ENCODE results near the gene ST6GAL1. TPM values are rescaled to one million over a fixed set of nuclear protein-coding genes. Genes with fewer than 3 reads are reported as not detected.
"Not testable (repeated sequence)": the region's sequence is repeated elsewhere in the genome, so short reads cannot be mapped to it uniquely, and the experiment has no call there.

ST6GAL1 gene
- 100 to 1,000 TPM in 1 of 4 donors, 10 to 100 TPM in 3; 51.3 to 113 (median 65.5) TPM for total RNA-seq

GRCh38 chr3:186930143-186930640 lies at the start of gene ST6GAL1:
ST6GAL1 (plus strand) TSS chr3:186930526; CDS start chr3:187042704, 112,178 bp downstream.
- no peak for DNase-seq (ENCODE audit: low spot score)

GRCh38 chr3:186882150-186882524 lies 48.2 kb upstream of the ST6GAL1 start:
- no peak for TF ChIP-seq CTCF (IDR thresholded peaks at IDR 0.05)
- ATAC-seq (ENCODE audit: low FRiP score) (no peak), DNase-seq (ENCODE audit: low spot score) (no peak)

More at GRCh38 chr3:186930143-186930640, at the start of gene ST6GAL1:
- peak; percentile 55 for ATAC-seq (ENCODE audit: low FRiP score)
- TF ChIP-seq CTCF (IDR thresholded peaks at IDR 0.05): no peak

GRCh38 chr3:186882881-186883685 lies 47.2 kb upstream of the ST6GAL1 start:
- ATAC-seq (ENCODE audit: low FRiP score) (no peak), DNase-seq (ENCODE audit: low spot score) (no peak)
- no peak for TF ChIP-seq CTCF (IDR thresholded peaks at IDR 0.05)

GRCh38 chr3:186883686-186884058 lies 46.7 kb upstream of the ST6GAL1 start:
- no peak for ATAC-seq (ENCODE audit: low FRiP score)
- TF ChIP-seq CTCF (IDR thresholded peaks at IDR 0.05): no peak
- no peak for DNase-seq (ENCODE audit: low spot score)

- not testable (repeated sequence) for ATAC-seq (ENCODE audit: low FRiP score); DNase-seq (ENCODE audit: low spot score)
Observed at GRCh38 chr3:186884868-186885267, 45.5 kb upstream of the ST6GAL1 start.

GRCh38 chr3:186886202-186886981 lies 43.9 kb upstream of the ST6GAL1 start:
- no peak for DNase-seq (ENCODE audit: low spot score)
- no peak for TF ChIP-seq CTCF (IDR thresholded peaks at IDR 0.05)
- no peak for ATAC-seq (ENCODE audit: low FRiP score)

GRCh38 chr3:186887507-186887938 lies 42.8 kb upstream of the ST6GAL1 start:
- ATAC-seq (ENCODE audit: low FRiP score); DNase-seq (ENCODE audit: low spot score): not testable (repeated sequence)
